ENCODE data around the gene TENM3.

DNA sequence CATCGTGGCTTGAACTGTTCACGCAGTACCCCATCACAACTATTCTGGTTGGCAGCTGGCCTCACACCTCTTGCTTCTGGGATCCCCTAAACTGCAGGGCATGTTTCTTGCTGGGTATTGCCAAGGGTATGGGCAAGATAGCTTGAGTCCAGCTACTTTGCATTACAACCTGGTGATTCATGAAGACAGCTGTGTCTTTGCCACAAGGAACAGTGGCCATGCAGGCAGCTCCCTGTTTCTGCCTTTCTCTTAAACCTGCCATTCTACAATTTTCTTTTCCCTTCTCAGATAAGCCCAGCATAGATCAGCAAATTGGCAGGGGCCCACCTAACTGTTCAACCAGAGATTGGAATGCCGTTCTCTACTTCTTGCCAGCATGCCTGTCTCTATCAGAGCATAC is 42.8 kb downstream of the TENM3 start:
- no peak for TF ChIP-seq POLR2A (IDR thresholded peaks at IDR 0.05)
- TF ChIP-seq, protein P1, sequence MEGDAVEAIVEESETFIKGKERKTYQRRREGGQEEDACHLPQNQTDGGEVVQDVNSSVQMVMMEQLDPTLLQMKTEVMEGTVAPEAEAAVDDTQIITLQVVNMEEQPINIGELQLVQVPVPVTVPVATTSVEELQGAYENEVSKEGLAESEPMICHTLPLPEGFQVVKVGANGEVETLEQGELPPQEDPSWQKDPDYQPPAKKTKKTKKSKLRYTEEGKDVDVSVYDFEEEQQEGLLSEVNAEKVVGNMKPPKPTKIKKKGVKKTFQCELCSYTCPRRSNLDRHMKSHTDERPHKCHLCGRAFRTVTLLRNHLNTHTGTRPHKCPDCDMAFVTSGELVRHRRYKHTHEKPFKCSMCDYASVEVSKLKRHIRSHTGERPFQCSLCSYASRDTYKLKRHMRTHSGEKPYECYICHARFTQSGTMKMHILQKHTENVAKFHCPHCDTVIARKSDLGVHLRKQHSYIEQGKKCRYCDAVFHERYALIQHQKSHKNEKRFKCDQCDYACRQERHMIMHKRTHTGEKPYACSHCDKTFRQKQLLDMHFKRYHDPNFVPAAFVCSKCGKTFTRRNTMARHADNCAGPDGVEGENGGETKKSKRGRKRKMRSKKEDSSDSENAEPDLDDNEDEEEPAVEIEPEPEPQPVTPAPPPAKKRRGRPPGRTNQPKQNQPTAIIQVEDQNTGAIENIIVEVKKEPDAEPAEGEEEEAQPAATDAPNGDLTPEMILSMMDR (IDR thresholded peaks at IDR 0.05), result no peak

Measured in vagina (tissue), 2 donors.